H1 (cell line): ENCODE results near the gene RBMS1. TPM values are rescaled to one million over a fixed set of nuclear protein-coding genes. Genes with fewer than 3 reads are reported as not detected.

ENCODE experiments used
- ASH2L ChIP-seq: fragments of 200-600, 300-600 bp; sonication (generic); IDR thresholded peaks from one replicate; pipeline ENCODE4 v1.7.1; 2017; ENCODE audit warnings: low read length
- CHD1 ChIP-seq: IDR thresholded peaks from 2 replicates; pipeline ENCODE4 v1.6.1; 2012; ENCODE audit warnings: low read depth, low read length, improper control_type of control experiment
- HDAC6 ChIP-seq: IDR thresholded peaks from one replicate; pipeline ENCODE4 v1.7.1; 2012; ENCODE audit warnings: low read depth, mild to moderate bottlenecking, inconsistent platforms, low read length, moderate library complexity
- MAX ChIP-seq: IDR thresholded peaks from 2 replicates; pipeline ENCODE4 v1.6.1; 2012; ENCODE audit warnings: inconsistent platforms
- POU5F1 ChIP-seq: IDR thresholded peaks from 2 replicates; pipeline ENCODE4 v1.6.1; 2011; ENCODE audit warnings: low read depth, mild to moderate bottlenecking, low read length, moderate library complexity
- RNF2 ChIP-seq: fragments of 200-900, 300-1000 bp; sonication (generic); IDR thresholded peaks from 2 replicates; pipeline ENCODE4 v1.7.1; 2016; ENCODE audit warnings: borderline replicate concordance, low read depth, mild to moderate bottlenecking, antibody characterized with exemption, low read length; ENCODE audit not compliant: poor library complexity, severe bottlenecking; ENCODE audit errors: missing control alignments
- SIRT6 ChIP-seq: IDR thresholded peaks from one replicate; pipeline ENCODE4 v1.7.1; 2012; ENCODE audit warnings: low read length, inconsistent platforms
- polyA plus RNA-seq, 7 experiments: library from polyadenylated mRNA; depleted of rRNA in 3 of 7; stranded (reverse) in 5 of 7; unstranded in 2 of 7; fragments of >200 nt in 5 of 7; fragments of 200-250 nt in 2 of 7; gene quantifications; 1 replicate in 5 of 7; 2 replicates in 1 of 7; 4 replicates in 1 of 7; pipeline versions ENCODE4 v1.2.1 to v1.2.3, GENCODE V29; 2011 to 2013; ENCODE audit warnings: missing spikeins in 2 of 7, mixed read lengths in 2 of 7
- total RNA-seq: library from RNA; stranded (reverse); fragmentation: NEBNext Ultra II Directional; extraction: Animal tissue kit (Norgen Biotek cat#: 25700); gene quantifications from 2 replicates; pipeline ENCODE4 v1.2.1, GENCODE V29; 2021

RBMS1 gene
- total and polyA plus RNA-seq, 2 of the 8 experiments (the other 6 are each of a cell fraction or from before 2014, with no cell fraction given) = 53.7 to 60.0 TPM

GRCh38 chr2:160380000-160380570 is 113.5 kb downstream of the RBMS1 start (continued):
- TF ChIP-seq SIRT6 (no peak), HDAC6 (no peak), ASH2L (no peak), CHD1 (no peak), POU5F1 (no peak), RNF2 (no peak), MAX (no peak)
- TF ChIP-seq, all 59 proteins: peak for 0
